C4-2B (cell line): ENCODE measurements around the gene POC5.

Experiments used
- ZFX ChIP-seq: fragments of 450-650 bp; IDR thresholded peaks from 2 replicates; pipeline ENCODE4 v1.6.1; 2017
- TF ChIP-seq, protein P1 (sequence below): fragments of 450-650 bp; conservative IDR thresholded peaks from 2 replicates; pipeline ENCODE4 v1.5.1; 2017; ENCODE audit warnings: mild to moderate bottlenecking

DNA sequence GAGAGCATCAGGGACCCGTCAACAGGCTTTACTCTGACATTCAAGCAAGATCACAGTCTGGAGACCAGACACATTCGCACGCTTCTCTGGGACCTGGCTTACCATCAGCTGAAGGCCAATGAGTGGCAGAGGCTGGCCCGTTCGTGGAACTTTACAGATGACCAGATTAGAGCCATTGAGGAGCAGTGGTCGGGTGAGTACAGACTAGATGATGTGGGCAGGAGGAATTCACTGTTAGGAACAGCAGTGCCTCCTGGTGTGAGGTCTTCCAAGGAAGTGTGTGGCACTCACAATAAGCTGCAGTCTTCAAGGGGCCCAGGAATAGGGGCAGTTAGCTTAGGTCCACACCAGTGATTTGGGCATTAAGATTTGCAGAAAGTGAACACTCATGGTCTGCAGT is 50.4 kb downstream of the POC5 start:
- TF ChIP-seq, protein P1, sequence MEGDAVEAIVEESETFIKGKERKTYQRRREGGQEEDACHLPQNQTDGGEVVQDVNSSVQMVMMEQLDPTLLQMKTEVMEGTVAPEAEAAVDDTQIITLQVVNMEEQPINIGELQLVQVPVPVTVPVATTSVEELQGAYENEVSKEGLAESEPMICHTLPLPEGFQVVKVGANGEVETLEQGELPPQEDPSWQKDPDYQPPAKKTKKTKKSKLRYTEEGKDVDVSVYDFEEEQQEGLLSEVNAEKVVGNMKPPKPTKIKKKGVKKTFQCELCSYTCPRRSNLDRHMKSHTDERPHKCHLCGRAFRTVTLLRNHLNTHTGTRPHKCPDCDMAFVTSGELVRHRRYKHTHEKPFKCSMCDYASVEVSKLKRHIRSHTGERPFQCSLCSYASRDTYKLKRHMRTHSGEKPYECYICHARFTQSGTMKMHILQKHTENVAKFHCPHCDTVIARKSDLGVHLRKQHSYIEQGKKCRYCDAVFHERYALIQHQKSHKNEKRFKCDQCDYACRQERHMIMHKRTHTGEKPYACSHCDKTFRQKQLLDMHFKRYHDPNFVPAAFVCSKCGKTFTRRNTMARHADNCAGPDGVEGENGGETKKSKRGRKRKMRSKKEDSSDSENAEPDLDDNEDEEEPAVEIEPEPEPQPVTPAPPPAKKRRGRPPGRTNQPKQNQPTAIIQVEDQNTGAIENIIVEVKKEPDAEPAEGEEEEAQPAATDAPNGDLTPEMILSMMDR, result peak; percentile 18
- TF ChIP-seq ZFX, result no peak
